ENCODE data around the gene ZNF709.
"Not testable (repeated sequence)": the region's sequence is repeated elsewhere in the genome, so short reads cannot be mapped to it uniquely, and the experiment has no call there.

ZNF709 gene

DNA sequence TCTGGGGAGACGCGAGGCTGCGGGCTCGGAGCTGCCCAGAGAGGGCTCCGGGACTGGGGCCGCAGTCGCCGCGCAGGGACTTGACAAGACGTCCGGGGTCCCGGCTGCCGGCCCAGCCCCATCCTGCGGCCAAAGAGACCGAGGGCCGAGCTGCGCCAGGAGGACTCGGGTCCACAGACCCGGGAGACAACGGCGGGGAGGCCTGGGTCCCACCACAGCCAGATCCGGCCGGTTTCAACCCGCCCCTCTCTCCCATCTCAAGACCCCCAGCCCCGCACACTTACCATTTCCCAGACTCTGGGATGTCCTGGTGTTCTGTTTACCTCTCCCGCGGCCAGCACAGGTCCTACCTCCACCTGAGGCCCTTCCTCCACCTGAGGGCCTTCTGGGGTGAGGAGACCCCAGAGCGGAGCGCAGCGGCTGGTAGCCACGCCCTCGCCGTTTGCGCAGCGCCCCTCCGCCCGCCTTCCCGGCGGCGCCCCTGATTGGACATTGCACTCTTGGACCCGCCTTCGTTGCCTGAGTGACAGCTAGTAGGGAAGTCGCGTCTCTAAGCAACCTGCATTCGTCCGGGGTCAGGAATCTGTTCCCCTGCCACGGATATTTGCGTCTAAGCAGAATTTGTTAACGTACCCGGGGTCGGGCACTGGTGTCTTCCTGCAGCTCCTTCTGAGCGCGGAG, at the start of gene ZNF709:
ZNF709 (minus strand) TSS at position 446 of the 681 bp plus-strand sequence; CDS start at position 287, 159 bp downstream.
- DNase-seq (ENCODE audit: low read depth, low spot score) = peak; percentile 50

GRCh38 chr19:12527034-12527836, 42.6 kb upstream of the ZNF709 start:
- DNase-seq (ENCODE audit: low read depth, low spot score) = no peak

- DNase-seq (ENCODE audit: low read depth, low spot score) = no peak
These were observed 41.9 kb upstream of the ZNF709 start for GRCh38 chr19:12526542-12526941.

GRCh38 chr19:12521996-12522395, 37.4 kb upstream of the ZNF709 start:
- no peak for DNase-seq (ENCODE audit: low read depth, low spot score)

DNA sequence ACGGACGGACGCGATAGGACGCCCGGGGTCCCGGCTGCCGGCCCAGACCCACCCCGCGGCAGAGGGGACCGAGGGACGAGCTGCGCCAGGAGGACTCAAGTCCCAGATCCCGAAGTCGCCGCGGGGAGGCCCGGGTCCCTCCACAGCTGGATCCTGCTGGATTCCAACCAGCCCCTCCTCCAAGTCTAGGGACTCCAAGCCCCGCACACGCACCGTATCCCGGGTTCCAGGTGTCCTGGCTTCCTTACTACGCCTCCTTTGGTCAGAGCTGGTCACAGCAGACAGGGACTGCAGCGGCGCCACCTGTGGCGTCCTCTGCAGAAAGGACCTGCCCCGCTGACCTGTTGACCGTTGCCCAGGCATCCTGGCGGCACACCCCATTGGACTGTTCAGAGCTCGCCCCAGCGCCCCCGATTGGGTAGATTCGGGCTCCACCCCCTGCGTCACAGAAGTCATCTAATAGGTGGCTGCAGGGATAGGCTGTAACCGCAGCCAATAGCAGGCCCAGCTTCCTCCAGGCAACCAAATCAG, 29.0 kb upstream of the ZNF709 start:
- no peak for DNase-seq (ENCODE audit: low read depth, low spot score)

GRCh38 chr19:12497032-12497431, 12.4 kb upstream of the ZNF709 start:
- no peak for DNase-seq (ENCODE audit: low read depth, low spot score)

DNA sequence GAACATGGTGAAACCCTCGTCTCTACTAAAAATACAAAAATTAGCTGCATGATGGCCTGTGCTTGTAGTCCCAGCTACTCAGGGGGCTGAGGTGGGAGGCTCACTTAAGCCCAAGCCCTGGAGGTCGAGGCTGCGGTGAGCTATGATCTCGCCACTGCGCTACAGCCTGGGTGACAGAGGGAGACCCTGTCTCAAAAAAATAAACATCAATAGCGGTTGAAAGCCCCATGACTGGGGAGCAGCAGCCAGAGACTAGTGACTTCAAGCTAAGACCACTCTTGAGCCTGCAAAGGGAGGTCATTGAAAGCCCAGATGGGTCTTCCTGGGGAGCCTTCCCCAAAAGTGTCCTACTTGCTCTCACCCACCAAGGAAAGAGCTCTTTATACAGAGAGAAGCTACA, 11.9 kb upstream of the ZNF709 start:
- DNase-seq (ENCODE audit: low read depth, low spot score) = no peak

DNA sequence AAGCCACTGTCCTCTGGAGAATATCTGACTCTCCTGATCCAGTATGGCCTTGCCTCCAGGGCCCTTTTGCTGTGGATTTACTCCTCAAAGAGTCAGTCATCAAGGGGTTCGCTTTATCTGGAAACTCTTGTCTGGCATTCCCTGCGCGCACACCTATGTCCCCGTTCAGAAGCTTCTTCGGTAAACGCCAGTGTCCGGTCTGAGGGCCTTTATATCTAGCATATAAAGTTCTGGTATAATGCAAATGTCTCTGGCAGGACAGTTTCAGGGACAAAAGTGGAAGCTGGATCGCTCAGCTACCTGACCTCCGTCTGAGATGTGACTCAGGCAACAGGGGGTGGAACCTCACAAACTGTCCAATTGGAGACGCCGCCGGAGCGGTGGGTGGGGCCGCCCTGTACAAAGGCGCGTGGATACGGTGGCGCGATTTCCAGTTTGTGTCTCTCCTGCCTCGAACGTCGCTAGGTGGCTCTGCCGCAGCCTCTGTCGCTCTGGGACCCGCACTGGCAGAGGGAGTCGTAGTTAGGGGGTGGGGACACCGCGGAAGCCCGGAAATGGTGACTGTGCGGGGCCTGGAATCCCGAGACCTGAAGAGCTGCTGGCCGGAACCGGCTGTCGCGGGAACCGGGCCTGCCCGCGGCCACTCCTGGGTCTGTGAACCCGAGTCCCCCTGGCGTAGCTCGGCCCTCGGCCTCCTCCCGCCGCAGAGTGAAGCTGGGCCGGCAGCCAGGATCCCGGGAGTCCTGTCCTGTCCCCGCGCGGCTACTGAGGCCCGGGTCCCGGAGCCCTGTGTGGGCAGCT, 10.6 kb upstream of the ZNF709 start:
- DNase-seq (ENCODE audit: low read depth, low spot score) = no peak

DNA sequence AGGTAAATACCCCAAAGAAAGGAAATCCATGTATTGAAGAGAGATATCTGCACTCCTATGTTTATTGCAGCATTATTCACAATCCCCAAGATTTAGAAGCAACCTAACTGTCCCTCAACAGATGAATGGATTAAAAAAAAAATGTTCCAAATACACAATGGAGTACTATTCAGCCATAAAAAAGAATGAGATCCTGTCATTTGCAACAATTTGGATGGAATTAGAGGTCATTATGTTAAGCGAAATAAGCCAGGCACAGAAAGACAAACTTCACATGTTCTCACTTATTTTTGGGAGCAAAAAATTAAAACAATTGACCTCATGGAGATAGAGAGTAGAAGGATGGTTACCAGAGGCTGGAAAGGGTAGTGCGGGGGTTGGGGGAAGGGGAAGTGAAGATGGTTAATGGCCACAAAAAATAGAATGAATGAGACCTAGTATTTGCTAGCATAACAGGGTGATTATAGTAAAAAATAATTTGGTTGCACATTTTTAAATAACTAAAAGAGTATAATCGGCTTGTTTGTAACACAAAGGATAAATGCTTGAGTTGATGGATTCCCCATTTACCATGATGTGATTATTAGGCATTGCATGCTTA, 9.7 kb upstream of the ZNF709 start:
- DNase-seq (ENCODE audit: low read depth, low spot score) = no peak

DNA sequence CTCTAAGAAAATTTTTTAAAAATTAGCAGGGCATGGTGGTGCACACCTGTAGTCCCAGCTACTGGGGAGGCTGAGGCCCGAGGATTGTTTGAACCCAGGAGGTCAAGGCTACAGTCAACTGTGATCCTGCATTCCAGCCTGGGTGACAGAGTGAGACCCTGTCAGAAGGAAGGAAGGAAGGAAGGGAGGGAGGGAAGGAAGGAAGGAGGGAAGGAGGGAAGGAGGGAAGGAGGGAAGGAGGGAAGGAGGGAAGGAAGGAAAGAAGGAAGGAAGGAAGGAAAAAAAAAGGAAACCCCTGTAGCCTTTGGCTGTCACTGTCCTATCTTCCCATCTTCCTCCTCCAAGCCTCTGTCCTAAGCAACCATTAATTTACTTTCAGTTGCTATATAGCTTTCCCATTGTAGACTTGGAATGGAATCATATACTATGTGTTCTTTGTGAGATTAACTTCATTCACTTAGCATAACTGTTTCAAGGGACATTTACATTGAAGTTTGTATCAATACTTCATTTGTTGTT, 1.7 kb upstream of the ZNF709 start:
- not testable (repeated sequence) for DNase-seq (ENCODE audit: low read depth, low spot score)

DNA sequence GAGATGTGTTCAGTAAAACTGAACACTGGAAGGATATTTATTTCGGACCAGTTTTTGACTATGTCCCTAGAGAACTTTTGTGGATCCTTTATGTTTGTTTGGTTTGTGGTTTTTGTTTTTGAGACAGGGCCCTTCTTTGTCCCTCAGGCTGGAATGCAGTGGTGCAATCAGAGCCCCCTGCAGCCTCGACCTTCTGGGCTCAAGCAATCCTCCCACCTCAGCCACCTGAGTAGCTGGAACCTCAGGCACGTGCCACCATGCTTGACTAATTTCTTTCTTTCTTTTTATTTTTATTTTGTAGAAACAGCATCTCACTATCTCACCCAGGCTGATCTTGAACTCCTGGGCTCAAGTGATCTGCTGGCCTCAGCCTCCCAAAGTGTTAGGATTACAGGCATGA, 955 bp upstream of the ZNF709 start:
- DNase-seq (ENCODE audit: low read depth, low spot score) = no peak

- no peak for DNase-seq (ENCODE audit: low read depth, low spot score)
These were observed 418 bp upstream of the ZNF709 start for GRCh38 chr19:12485052-12485416.

DNA sequence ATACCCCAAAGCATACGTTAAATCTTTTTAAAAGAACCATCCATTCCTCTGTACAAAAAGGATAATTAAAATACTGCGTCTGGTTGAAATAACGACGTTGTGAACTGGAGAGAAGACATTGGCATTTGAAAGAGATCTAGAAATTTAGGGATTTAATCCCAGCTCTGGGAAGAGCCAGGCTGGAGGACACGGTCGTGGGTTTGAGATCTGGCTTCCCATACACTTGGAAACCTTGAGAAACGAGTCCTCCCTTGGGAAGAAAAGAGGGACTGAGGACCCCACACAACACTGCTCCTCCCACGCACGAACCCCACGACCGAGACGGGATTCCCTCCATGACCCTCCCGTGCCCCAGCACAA, 625 bp downstream of the ZNF709 start:
- DNase-seq (ENCODE audit: low read depth, low spot score) = no peak

DNA sequence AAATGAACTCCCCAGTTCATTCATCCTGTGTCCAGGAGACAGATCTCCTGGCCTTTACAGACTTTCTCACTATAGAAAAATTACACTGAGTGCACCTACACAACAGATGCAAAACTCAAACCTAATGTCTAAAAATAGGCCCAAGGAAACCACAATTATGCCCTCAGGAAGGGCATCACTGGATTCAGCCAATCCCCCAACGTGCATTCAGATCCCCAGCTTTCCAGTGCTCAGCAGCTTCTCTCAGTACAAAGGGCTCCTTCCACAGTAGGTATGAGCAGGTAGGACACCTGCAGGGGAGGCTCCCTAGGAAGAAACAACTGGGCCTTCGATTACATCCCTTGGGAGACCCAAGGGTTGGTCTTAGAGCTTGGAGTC, 2.1 kb downstream of the ZNF709 start:
- no peak for DNase-seq (ENCODE audit: low read depth, low spot score)

- no peak for DNase-seq (ENCODE audit: low read depth, low spot score)
These were observed 2.7 kb downstream of the ZNF709 start for GRCh38 chr19:12481781-12482508.

- DNase-seq (ENCODE audit: low read depth, low spot score) = no peak
These were observed 6.2 kb downstream of the ZNF709 start for GRCh38 chr19:12478234-12478941.

- not testable (repeated sequence) for DNase-seq (ENCODE audit: low read depth, low spot score)
These were observed 17.0 kb downstream of the ZNF709 start for GRCh38 chr19:12467651-12468050.

DNA sequence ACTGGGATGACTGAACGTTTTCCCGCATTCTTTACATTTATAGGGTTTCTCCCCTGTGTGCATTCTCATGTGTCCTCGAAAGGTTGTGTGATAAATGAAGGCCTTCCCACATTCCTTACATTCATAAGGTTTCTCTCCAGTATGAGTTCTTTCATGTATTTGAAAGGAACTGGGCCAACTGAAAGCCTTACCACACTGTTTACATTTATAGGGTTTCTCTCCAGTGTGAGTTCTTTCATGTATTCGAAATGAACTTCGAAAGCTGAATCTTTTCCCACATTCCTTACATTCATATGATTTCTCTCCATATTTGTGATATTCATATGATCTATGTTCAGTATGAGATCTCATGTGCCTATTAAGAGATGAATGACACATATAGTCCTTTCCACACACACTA, 19.4 kb downstream of the ZNF709 start:
- DNase-seq (ENCODE audit: low read depth, low spot score) = no peak

DNA sequence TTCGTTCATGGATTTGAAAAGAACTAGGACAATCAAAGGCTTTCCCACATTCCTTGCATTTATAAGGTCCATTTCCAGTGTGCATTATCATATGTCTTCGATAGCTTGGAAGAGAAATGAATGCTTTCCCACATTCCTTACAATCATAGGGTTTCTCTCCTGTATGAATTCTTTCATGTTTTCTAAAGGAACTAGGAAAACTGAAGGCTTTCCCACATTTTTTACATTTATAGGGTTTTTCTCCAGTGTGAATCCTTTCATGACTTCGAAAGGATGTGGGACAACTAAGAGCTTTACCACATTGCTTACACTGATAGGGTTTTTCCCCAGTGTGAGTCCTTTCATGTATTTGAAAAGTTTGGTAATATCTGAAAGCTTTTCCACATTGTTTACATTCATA, 19.8 kb downstream of the ZNF709 start:
- no peak for DNase-seq (ENCODE audit: low read depth, low spot score)

- DNase-seq (ENCODE audit: low read depth, low spot score) = not testable (repeated sequence)
These were observed 20.5 kb downstream of the ZNF709 start for GRCh38 chr19:12464139-12464538.

Measured in brain pericyte (primary cell).